H54 (cell line): ENCODE data around the gene GAB1.
A peak's percentile ranks its signal among the peaks of the same experiment; 100 is the strongest.

Experiments used
- DNase-seq: peaks from one replicate; pipeline ENCODE4 v3.0.0; 2011; ENCODE audit warnings: low spot score, mixed read lengths; ENCODE audit not compliant: insufficient read length
- FAIRE-seq: peaks from 3 replicates; lab custom pipeline; 2011; peaks lifted over from hg19 to GRCh38; lab: Jason Lieb, UNC
- POLR2A ChIP-seq: IDR thresholded peaks from 2 replicates; pipeline ENCODE4 v1.6.1; 2011; ENCODE audit warnings: low read depth, mild to moderate bottlenecking, low read length

The GAB1 gene

GRCh38 chr4:143375326-143376073 is 38.8 kb downstream of the GAB1 start:
- DNase-seq = no peak
- no peak for TF ChIP-seq POLR2A
- no peak for FAIRE-seq

GRCh38 chr4:143377611-143378099 is 41.0 kb downstream of the GAB1 start:
- no peak for DNase-seq
- no peak for TF ChIP-seq POLR2A
- no peak for FAIRE-seq

- no peak for FAIRE-seq
- TF ChIP-seq POLR2A = no peak
Observed at GRCh38 chr4:143380629-143381028, 44.0 kb downstream of the GAB1 start.

GRCh38 chr4:143381189-143382118 is 44.8 kb downstream of the GAB1 start:
- no peak for TF ChIP-seq POLR2A
- FAIRE-seq (peak; percentile 82), DNase-seq (peak; percentile 11)

More at GRCh38 chr4:143380629-143381028, 44.0 kb downstream of the GAB1 start:
- DNase-seq = no peak

GRCh38 chr4:143382596-143382995 is 45.9 kb downstream of the GAB1 start:
- TF ChIP-seq POLR2A = no peak
- no peak for DNase-seq
- FAIRE-seq = no peak

- no peak for TF ChIP-seq POLR2A
- DNase-seq (no peak), FAIRE-seq (no peak)
Observed at GRCh38 chr4:143383005-143383574, 46.4 kb downstream of the GAB1 start.

- no peak for FAIRE-seq
- no peak for DNase-seq
- TF ChIP-seq POLR2A = no peak
Observed at GRCh38 chr4:143384381-143384994, 47.8 kb downstream of the GAB1 start.

GRCh38 chr4:143386812-143387211 is 50.1 kb downstream of the GAB1 start:
- DNase-seq = no peak

GRCh38 chr4:143389579-143390195 is 53.0 kb downstream of the GAB1 start:
- no peak for FAIRE-seq
- no peak for DNase-seq
- TF ChIP-seq POLR2A = no peak

More at GRCh38 chr4:143386812-143387211, 50.1 kb downstream of the GAB1 start:
- no peak for TF ChIP-seq POLR2A
- FAIRE-seq = no peak

GRCh38 chr4:143390764-143391163 is 54.1 kb downstream of the GAB1 start:
- FAIRE-seq (no peak), DNase-seq (no peak)
- no peak for TF ChIP-seq POLR2A

GRCh38 chr4:143391261-143391660 is 54.6 kb downstream of the GAB1 start:
- no peak for FAIRE-seq
- no peak for TF ChIP-seq POLR2A
- DNase-seq = no peak

- TF ChIP-seq POLR2A = no peak
- DNase-seq (no peak), FAIRE-seq (no peak)
Observed at GRCh38 chr4:143391895-143392294, 55.2 kb downstream of the GAB1 start.

- TF ChIP-seq POLR2A = no peak
- no peak for DNase-seq
- FAIRE-seq = no peak
Observed at GRCh38 chr4:143393195-143393594, 56.5 kb downstream of the GAB1 start.
